AG10803 (cell line): ENCODE results near the gene KLK3.
"Not testable (repeated sequence)": the region's sequence is repeated elsewhere in the genome, so short reads cannot be mapped to it uniquely, and the experiment has no call there.

Experiments used
- DNase-seq: peaks from one replicate; pipeline ENCODE4 v3.0.0; 2010; ENCODE audit warnings: low read depth
- H3K4me3 ChIP-seq: 2 replicates; pipeline ENCODE4 v1.5.1; 2011; ENCODE audit warnings: mild to moderate bottlenecking, low read length, control low read depth
- TF ChIP-seq, protein P1 (sequence below): conservative IDR thresholded peaks from 2 replicates; pipeline ENCODE4 v1.5.1; 2011; ENCODE audit warnings: mild to moderate bottlenecking, low read length, control low read depth, inconsistent platforms

Gene KLK3

DNA sequence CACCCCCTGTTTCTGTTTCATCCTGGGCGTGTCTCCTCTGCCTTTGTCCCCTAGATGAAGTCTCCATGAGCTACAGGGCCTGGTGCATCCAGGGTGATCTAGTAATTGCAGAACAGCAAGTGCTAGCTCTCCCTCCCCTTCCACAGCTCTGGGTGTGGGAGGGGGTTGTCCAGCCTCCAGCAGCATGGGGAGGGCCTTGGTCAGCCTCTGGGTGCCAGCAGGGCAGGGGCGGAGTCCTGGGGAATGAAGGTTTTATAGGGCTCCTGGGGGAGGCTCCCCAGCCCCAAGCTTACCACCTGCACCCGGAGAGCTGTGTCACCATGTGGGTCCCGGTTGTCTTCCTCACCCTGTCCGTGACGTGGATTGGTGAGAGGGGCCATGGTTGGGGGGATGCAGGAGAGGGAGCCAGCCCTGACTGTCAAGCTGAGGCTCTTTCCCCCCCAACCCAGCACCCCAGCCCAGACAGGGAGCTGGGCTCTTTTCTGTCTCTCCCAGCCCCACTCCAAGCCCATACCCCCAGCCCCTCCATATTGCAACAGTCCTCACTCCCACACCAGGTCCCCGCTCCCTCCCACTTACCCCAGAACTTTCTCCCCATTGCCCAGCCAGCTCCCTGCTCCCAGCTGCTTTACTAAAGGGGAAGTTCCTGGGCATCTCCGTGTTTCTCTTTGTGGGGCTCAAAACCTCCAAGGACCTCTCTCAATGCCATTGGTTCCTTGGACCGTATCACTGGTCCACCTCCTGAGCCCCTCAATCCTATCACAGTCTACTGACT, at the start of gene KLK3:
Gene KLK3, plus strand, starts transcription at position 280 of the 775 bp plus-strand sequence. Its CDS starts 41 bp downstream, at position 321.
- TF ChIP-seq, protein P1, sequence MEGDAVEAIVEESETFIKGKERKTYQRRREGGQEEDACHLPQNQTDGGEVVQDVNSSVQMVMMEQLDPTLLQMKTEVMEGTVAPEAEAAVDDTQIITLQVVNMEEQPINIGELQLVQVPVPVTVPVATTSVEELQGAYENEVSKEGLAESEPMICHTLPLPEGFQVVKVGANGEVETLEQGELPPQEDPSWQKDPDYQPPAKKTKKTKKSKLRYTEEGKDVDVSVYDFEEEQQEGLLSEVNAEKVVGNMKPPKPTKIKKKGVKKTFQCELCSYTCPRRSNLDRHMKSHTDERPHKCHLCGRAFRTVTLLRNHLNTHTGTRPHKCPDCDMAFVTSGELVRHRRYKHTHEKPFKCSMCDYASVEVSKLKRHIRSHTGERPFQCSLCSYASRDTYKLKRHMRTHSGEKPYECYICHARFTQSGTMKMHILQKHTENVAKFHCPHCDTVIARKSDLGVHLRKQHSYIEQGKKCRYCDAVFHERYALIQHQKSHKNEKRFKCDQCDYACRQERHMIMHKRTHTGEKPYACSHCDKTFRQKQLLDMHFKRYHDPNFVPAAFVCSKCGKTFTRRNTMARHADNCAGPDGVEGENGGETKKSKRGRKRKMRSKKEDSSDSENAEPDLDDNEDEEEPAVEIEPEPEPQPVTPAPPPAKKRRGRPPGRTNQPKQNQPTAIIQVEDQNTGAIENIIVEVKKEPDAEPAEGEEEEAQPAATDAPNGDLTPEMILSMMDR, result no peak
- no peak for DNase-seq

DNA sequence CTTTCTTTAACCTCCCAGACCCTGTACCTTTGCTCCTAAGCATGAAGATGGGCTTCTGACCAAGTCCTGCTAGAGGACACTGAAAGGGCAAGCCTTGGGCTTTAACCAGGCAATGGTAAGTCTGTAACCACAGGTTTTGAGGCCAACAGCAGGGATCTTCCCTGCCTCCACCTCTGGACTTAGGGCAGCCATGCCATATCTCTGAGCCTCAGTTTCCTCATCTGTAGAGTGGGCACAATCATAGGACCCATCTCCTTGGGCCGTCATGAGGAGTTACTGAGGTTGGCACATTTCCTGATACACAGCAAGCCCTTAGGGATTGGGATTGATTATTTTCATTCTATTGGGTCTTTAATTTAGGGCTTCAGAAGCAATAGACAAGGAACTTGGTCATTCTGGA, 45.9 kb upstream of the KLK3 start:
- TF ChIP-seq, protein P1, result no peak
- H3K4me3 ChIP-seq, result no peak overlapping the region
- no peak for DNase-seq

More for the DNA sequence above, at the start of gene KLK3:
- H3K4me3 ChIP-seq, result no peak within 1 kb of the TSS

DNA sequence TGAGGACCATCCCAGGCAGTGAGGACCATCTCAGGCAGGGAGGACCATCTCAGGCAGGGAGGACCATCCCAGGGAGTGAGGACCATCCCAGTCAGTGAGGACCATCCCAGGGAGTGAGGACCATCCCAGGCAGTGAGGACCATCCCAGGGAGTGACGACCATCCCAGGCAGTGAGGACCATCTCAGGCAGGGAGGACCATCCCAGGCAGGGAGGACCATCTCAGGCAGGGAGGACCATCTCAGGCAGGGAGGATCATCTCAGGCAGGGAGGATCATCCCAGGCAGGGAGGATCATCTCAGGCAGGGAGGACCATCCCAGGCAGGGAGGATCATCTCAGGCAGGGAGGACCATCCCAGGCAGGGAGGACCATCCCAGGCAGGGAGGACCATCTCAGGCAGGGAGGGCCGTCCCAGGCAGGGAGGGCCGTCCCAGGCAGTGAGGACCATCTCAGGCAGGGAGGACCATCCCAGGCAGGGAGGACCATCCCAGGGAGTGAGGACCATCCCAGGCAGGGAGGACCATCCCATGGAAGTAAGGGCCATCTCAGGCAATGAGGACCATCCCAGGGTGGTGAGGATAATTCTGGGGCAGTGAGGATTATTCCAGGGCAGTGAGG, 43.0 kb upstream of the KLK3 start:
- DNase-seq, result not testable (repeated sequence)

GRCh38 chr19:50812474-50812873, 42.2 kb upstream of the KLK3 start:
- H3K4me3 ChIP-seq, result no peak overlapping the region
- TF ChIP-seq, protein P1, result no peak
- no peak for DNase-seq

More for the DNA sequence above, 43.0 kb upstream of the KLK3 start:
- H3K4me3 ChIP-seq, result not testable (repeated sequence)

GRCh38 chr19:50814883-50815282, 39.8 kb upstream of the KLK3 start:
- no peak overlapping the region for H3K4me3 ChIP-seq
- TF ChIP-seq, protein P1, result no peak
- no peak for DNase-seq

DNA sequence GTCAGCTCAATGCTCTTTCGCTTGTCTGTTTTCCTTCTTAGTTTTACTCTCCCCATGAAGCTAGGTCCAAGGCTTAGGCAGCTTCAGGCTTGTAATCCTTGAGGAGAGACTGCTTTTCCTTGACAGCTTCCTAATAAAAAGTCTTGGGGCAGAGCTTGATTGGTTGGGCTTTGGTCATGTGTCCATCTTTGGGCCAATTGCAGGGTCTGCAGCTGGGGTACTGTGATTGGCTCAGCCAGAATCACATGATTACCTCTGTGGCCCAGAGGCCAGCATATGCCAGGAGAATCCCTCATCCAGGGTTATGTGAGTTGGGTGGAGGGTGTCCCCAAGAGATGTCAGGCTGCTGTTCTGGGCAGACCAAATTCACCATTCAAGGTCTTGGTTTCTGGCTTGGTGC, 39.3 kb upstream of the KLK3 start:
- no peak overlapping the region for H3K4me3 ChIP-seq
- no peak for DNase-seq
- TF ChIP-seq, protein P1, result no peak

DNA sequence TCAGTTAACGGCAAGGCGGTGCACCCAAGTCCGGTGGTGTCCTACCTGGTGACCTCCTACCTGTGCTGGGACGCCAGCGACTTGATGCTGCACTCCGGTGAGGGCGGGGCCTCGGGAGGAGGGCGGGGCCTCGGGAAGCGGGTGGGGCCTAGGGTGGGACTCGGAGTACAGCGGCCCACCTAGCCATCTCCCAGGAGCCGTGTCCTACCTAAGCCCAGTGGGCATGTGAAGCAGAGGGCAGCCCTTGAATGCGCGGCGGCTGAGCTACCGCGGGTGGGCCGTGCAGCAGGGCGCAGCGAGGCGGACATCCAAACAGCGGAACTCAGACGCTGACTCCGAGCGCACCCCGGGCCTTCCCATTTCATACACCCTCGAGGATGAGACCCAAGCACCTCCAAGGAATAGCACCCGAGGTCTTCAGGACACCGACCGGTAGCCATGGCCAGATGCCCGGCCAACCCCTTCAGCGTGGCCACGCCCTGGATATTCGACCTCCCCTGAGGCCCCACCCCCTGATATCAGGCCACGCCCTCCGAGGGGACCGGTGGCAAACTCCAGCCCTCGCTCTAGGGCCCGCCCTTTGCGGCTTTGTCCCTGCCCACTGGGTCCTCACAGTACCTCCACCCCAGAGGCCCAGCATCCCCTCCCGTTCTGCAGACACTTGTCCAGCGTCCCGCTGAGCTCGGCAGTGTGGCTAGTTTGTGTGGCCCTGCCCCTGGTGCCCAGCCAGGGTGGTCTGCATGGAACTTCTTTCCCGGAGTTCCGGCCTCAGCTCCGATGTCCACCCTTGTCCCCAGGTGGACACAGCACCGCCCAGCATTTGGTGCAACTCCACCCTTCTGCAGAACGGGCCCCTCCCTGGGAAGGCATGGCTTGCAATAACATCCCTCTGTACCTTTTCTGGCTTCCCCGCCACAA, 36.5 kb upstream of the KLK3 start:
- no peak for DNase-seq
- H3K4me3 ChIP-seq, result peak overlapping the region; percentile 40
- TF ChIP-seq, protein P1, result no peak
